ENCODE measurements around the gene CHPF.

- no peak for TF ChIP-seq CTCF (IDR thresholded peaks at IDR 0.05)
- TF ChIP-seq EZH2 (IDR thresholded peaks at IDR 0.05; ENCODE audit: borderline replicate concordance, insufficient read depth, low read depth, low read length, poor library complexity, severe bottlenecking) = no peak
Observed at GRCh38 chr2:219506153-219506801, 37.3 kb downstream of the CHPF start.

Measured in B cell (primary cell).